Measurements from ENCODE around the gene CCNYL1. TPM values are rescaled to one million over a fixed set of nuclear protein-coding genes. Genes with fewer than 3 reads are reported as not detected.
"Not testable (repeated sequence)": the region's sequence is repeated elsewhere in the genome, so short reads cannot be mapped to it uniquely, and the experiment has no call there.

Gene CCNYL1
- total RNA-seq, 8 experiments from 2014 or later: 6.0 to 67.1 (median 8.7) TPM

- H3K4me1 ChIP-seq (replicated peaks in 1 of 2): peaks cover 10 to 12% of the 10 kb centered on the region in 2 donors
- WGBS, 10 experiments: 86 to 100% (median 95%) methylated on average over 2 to 15 of the region's 15 CpGs
- ATAC-seq (replicated peaks in 6 of 8): peak in 1 of 8 experiments; percentile 0
- in situ Hi-C loops (cut with MboI; ENCODE audit: low pct_unique_long_range_greater_than_20kb in 2 of 9, low sequenced_read_pairs in 9 of 9, unreplicated experiment in 9 of 9): loop anchor here in 5 of 9 experiments (10.0 to 25.0 kb wide), 4 partner anchors 287 to 327 kb away; no protein-coding TSS in a partner anchor
- H3K27ac ChIP-seq: no peak overlapping the region
- H3K4me3 ChIP-seq: no peak overlapping the region
These were observed 36.5 kb downstream of the CCNYL1 start for GRCh38 chr2:207747653-207748560.

- Histone ChIP-seq H3K27ac (no peak overlapping the region), H3K4me1 (replicated peaks in 1 of 2) (peaks cover 10 to 12% of the 10 kb centered on the region in 2 donors)
These were observed 37.6 kb downstream of the CCNYL1 start for GRCh38 chr2:207748993-207749392.

GRCh38 chr2:207749873-207750272 lies 38.4 kb downstream of the CCNYL1 start:
- H3K4me1 ChIP-seq (replicated peaks in 1 of 2): peaks cover 10 to 12% of the 10 kb centered on the region in 2 donors
- ATAC-seq (replicated peaks in 6 of 8): peak in 3 of 8 experiments; percentile 5 to 26 (median 24)
- no peak overlapping the region for H3K4me3 ChIP-seq
- in situ Hi-C loops (cut with MboI; ENCODE audit: low pct_unique_long_range_greater_than_20kb in 2 of 9, low sequenced_read_pairs in 9 of 9, unreplicated experiment in 9 of 9): loop anchor here (10.0 to 25.0 kb wide), 5 partner anchors 285 to 325 kb away; partner anchors contain the start of gene PLEKHM3 (in 4 of the 9)
- 0 to 81% (median 64%) methylated on average over 1 to 2 of the region's 2 CpGs; no CpG with 5 or more reads in 4 of the 10 experiments for WGBS, 10 experiments
- H3K27ac ChIP-seq: no peak overlapping the region

More at GRCh38 chr2:207748993-207749392, 37.6 kb downstream of the CCNYL1 start:
- H3K4me3 ChIP-seq: no peak overlapping the region
- no peak for ATAC-seq (replicated peaks in 6 of 8)
- in situ Hi-C loops (cut with MboI; ENCODE audit: low pct_unique_long_range_greater_than_20kb in 2 of 9, low sequenced_read_pairs in 9 of 9, unreplicated experiment in 9 of 9): loop anchor here in 5 of 9 experiments (10.0 to 25.0 kb wide), 4 partner anchors 286 to 326 kb away; no protein-coding TSS in a partner anchor

GRCh38 chr2:207750345-207750744 lies 38.9 kb downstream of the CCNYL1 start:
- peaks cover 10 to 12% of the 10 kb centered on the region in 2 donors for H3K4me1 ChIP-seq (replicated peaks in 1 of 2)
- no peak overlapping the region for H3K27ac ChIP-seq
- H3K4me3 ChIP-seq: no peak overlapping the region
- ATAC-seq (replicated peaks in 6 of 8): peak in 6 of 8 experiments; percentile 1 to 77 (median 71)
- in situ Hi-C loops (cut with MboI; ENCODE audit: low pct_unique_long_range_greater_than_20kb in 2 of 9, low sequenced_read_pairs in 9 of 9, unreplicated experiment in 9 of 9): loop anchor here in 4 of 9 experiments (25.0 kb wide), 1 partner anchor 287 kb away; the partner anchor contains the start of gene PLEKHM3 (in 4 of the 4)
- WGBS, 10 experiments: 35 to 100% (median 80%) methylated on average over 1 to 7 of the region's 7 CpGs; no CpG with 5 or more reads in 2 of the 10 experiments

- peak in 1 of 8 experiments; percentile 0 for ATAC-seq (replicated peaks in 6 of 8)
- Histone ChIP-seq H3K4me3 (no peak overlapping the region), H3K4me1 (replicated peaks in 1 of 2) (peaks cover 10 to 12% of the 10 kb centered on the region in 2 donors), H3K27ac (no peak overlapping the region)
- 0 to 100% (median 90%) methylated on average over 1 to 2 of the region's 2 CpGs; no CpG with 5 or more reads in 1 of the 10 experiments for WGBS, 10 experiments
- in situ Hi-C loops (cut with MboI; ENCODE audit: low pct_unique_long_range_greater_than_20kb in 2 of 9, low sequenced_read_pairs in 9 of 9, unreplicated experiment in 9 of 9): loop anchor here in 4 of 9 experiments (25.0 kb wide), 1 partner anchor 286 kb away; the partner anchor contains the start of gene PLEKHM3 (in 4 of the 4)
These were observed 39.4 kb downstream of the CCNYL1 start for GRCh38 chr2:207750876-207751275.

- not testable (repeated sequence) for H3K4me3 ChIP-seq; H3K27ac ChIP-seq; ATAC-seq (replicated peaks in 6 of 8)
- peaks cover 10 to 12% of the 10 kb centered on the region in 2 donors for H3K4me1 ChIP-seq (replicated peaks in 1 of 2)
- in situ Hi-C loops (cut with MboI; ENCODE audit: low pct_unique_long_range_greater_than_20kb in 2 of 9, low sequenced_read_pairs in 9 of 9, unreplicated experiment in 9 of 9): loop anchor here in 4 of 9 experiments (25.0 kb wide), 1 partner anchor 284 kb away; the partner anchor contains the start of gene PLEKHM3 (in 4 of the 4)
- 70 to 100% (median 80%) methylated on average over 1 to 2 of the region's 2 CpGs; no CpG with 5 or more reads in 5 of the 10 experiments for WGBS, 10 experiments
These were observed 42.2 kb downstream of the CCNYL1 start for GRCh38 chr2:207753688-207754087.

- WGBS, 10 experiments: 88 to 100% (median 97%) methylated on average over 1 to 6 of the region's 6 CpGs
- H3K4me3 ChIP-seq: no peak overlapping the region
- ATAC-seq (replicated peaks in 6 of 8): no peak
- in situ Hi-C loops (cut with MboI; ENCODE audit: low pct_unique_long_range_greater_than_20kb in 2 of 9, low sequenced_read_pairs in 9 of 9, unreplicated experiment in 9 of 9): loop anchor here in 4 of 9 experiments (25.0 kb wide), 1 partner anchor 283 kb away; the partner anchor contains the start of gene PLEKHM3 (in 4 of the 4)
- H3K4me1 ChIP-seq (replicated peaks in 1 of 2): peaks cover 10 to 12% of the 10 kb centered on the region in 2 donors
- no peak overlapping the region for H3K27ac ChIP-seq
These were observed 43.3 kb downstream of the CCNYL1 start for GRCh38 chr2:207754498-207755383.

GRCh38 chr2:207758025-207758424 lies 46.6 kb downstream of the CCNYL1 start:
- H3K27ac ChIP-seq: no peak overlapping the region
- in situ Hi-C loops (cut with MboI; ENCODE audit: low pct_unique_long_range_greater_than_20kb in 2 of 9, low sequenced_read_pairs in 9 of 9, unreplicated experiment in 9 of 9): loop anchor here in 4 of 9 experiments (25.0 kb wide), 1 partner anchor 279 kb away; the partner anchor contains the start of gene PLEKHM3 (in 4 of the 4)
- H3K4me3 ChIP-seq: no peak overlapping the region
- H3K4me1 ChIP-seq (replicated peaks in 1 of 2): no peaks in the 10 kb centered on the region
- ATAC-seq (replicated peaks in 6 of 8): no peak

- Histone ChIP-seq H3K4me3 (no peak overlapping the region), H3K27ac (no peak overlapping the region), H3K4me1 (replicated peaks in 1 of 2) (peaks cover 0 to 6% of the 10 kb centered on the region in 2 donors)
- peak in 1 of 8 experiments; percentile 1 for ATAC-seq (replicated peaks in 6 of 8)
- 80 to 100% (median 90%) methylated on average over 1 to 2 of the region's 2 CpGs; no CpG with 5 or more reads in 5 of the 10 experiments for WGBS, 10 experiments
- in situ Hi-C loops (cut with MboI; ENCODE audit: low pct_unique_long_range_greater_than_20kb in 2 of 9, low sequenced_read_pairs in 9 of 9, unreplicated experiment in 9 of 9): loop anchor here in 4 of 9 experiments (25.0 kb wide), 1 partner anchor 277 kb away; the partner anchor contains the start of gene PLEKHM3 (in 4 of the 4)
These were observed 48.5 kb downstream of the CCNYL1 start for GRCh38 chr2:207759890-207760289.

- no peak overlapping the region for H3K27ac ChIP-seq
- in situ Hi-C loops (cut with MboI; ENCODE audit: low pct_unique_long_range_greater_than_20kb in 2 of 9, low sequenced_read_pairs in 9 of 9, unreplicated experiment in 9 of 9): loop anchor here in 4 of 9 experiments (25.0 kb wide), 1 partner anchor 277 kb away; the partner anchor contains the start of gene PLEKHM3 (in 4 of the 4)
- 29 to 100% (median 86%) methylated on average over 1 to 2 of the region's 2 CpGs; no CpG with 5 or more reads in 1 of the 10 experiments for WGBS, 10 experiments
- ATAC-seq (replicated peaks in 6 of 8): no peak
- peaks cover 0 to 7% of the 10 kb centered on the region in 2 donors for H3K4me1 ChIP-seq (replicated peaks in 1 of 2)
- H3K4me3 ChIP-seq: no peak overlapping the region
These were observed 49.0 kb downstream of the CCNYL1 start for GRCh38 chr2:207760453-207760852.

GRCh38 chr2:207761426-207761825 lies 50.0 kb downstream of the CCNYL1 start:
- not testable (repeated sequence) for H3K4me3 ChIP-seq; ATAC-seq (replicated peaks in 6 of 8); H3K27ac ChIP-seq
- 94 to 100% (median 100%) methylated on average over 1 to 3 of the region's 3 CpGs; no CpG with 5 or more reads in 4 of the 10 experiments for WGBS, 10 experiments
- in situ Hi-C loops (cut with MboI; ENCODE audit: low pct_unique_long_range_greater_than_20kb in 2 of 9, low sequenced_read_pairs in 9 of 9, unreplicated experiment in 9 of 9): loop anchor here in 4 of 9 experiments (25.0 kb wide), 1 partner anchor 276 kb away; the partner anchor contains the start of gene PLEKHM3 (in 4 of the 4)
- peaks cover 0 to 14% of the 10 kb centered on the region in 2 donors for H3K4me1 ChIP-seq (replicated peaks in 1 of 2)

- no peak for ATAC-seq (replicated peaks in 6 of 8)
- 75 to 100% (median 90%) methylated on average over 1 to 8 of the region's 8 CpGs for WGBS, 10 experiments
- Histone ChIP-seq H3K27ac (no peak overlapping the region), H3K4me3 (no peak overlapping the region), H3K4me1 (replicated peaks in 1 of 2) (peaks cover 0 to 15% of the 10 kb centered on the region in 2 donors)
- in situ Hi-C loops (cut with MboI; ENCODE audit: low pct_unique_long_range_greater_than_20kb in 2 of 9, low sequenced_read_pairs in 9 of 9, unreplicated experiment in 9 of 9): loop anchor here in 4 of 9 experiments (25.0 kb wide), 1 partner anchor 275 kb away; the partner anchor contains the start of gene PLEKHM3 (in 4 of the 4)
These were observed 50.7 kb downstream of the CCNYL1 start for GRCh38 chr2:207762146-207762545.
